Aorta (tissue), 5 donors: ENCODE data around the gene KRTAP10-12. TPM values are rescaled to one million over a fixed set of nuclear protein-coding genes. Genes with fewer than 3 reads are reported as not detected.

ENCODE experiments used
- ATAC-seq: fragments of 200-7000 bp; cut with Tn5 transposase; one replicate; pipeline ENCODE4 v1.9.1; 2022; ENCODE audit warnings: moderate library complexity; ENCODE audit not compliant: low FRiP score
- DNase-seq, 2 donors: peaks; one replicate each; pipeline ENCODE4 v3.0.0-alpha.2; 2020
- H3K27ac ChIP-seq, 2 donors: one replicate each; pipeline ENCODE4 v1.5.1; 2013; ENCODE audit warnings: low read length in 2 of 2, mild to moderate bottlenecking in 2 of 2, moderate library complexity in 2 of 2, control low read depth in 1 of 2, inconsistent platforms in 1 of 2, low read depth in 1 of 2
- H3K27me3 ChIP-seq, 2 donors: one replicate each; pipeline ENCODE4 v1.6.1; 2013; ENCODE audit warnings: control low read depth in 1 of 2, low read length in 1 of 2, mild to moderate bottlenecking in 1 of 2, moderate library complexity in 1 of 2; ENCODE audit not compliant: insufficient read depth in 2 of 2, control insufficient read depth in 1 of 2
- H3K36me3 ChIP-seq, 2 donors: one replicate each; pipeline ENCODE4 v1.6.1; 2013; ENCODE audit warnings: control low read depth in 1 of 2, low read length in 1 of 2, mild to moderate bottlenecking in 1 of 2; ENCODE audit not compliant: insufficient read depth in 2 of 2, control insufficient read depth in 1 of 2
- H3K4me1 ChIP-seq, 2 donors: one replicate each; pipeline ENCODE4 v1.6.1; 2013; ENCODE audit warnings: low read length in 2 of 2, control low read depth in 1 of 2, mild to moderate bottlenecking in 1 of 2, moderate library complexity in 1 of 2; ENCODE audit not compliant: insufficient read depth in 2 of 2, control insufficient read depth in 1 of 2
- H3K4me3 ChIP-seq, 2 donors: one replicate each; pipeline ENCODE4 v1.5.1; 2013; ENCODE audit warnings: low read length in 2 of 2, control low read depth in 1 of 2, mild to moderate bottlenecking in 1 of 2
- H3K9me3 ChIP-seq: one replicate; pipeline ENCODE4 v1.6.1; 2013; ENCODE audit warnings: mild to moderate bottlenecking, low read length; ENCODE audit not compliant: control insufficient read depth
- WGBS, 2 donors: extraction: QIAGEN DNeasy Blood & Tissue Kit; methylation state at CpG; one replicate each; pipeline ENCODE4 v1.1.7; 2013; 5-methylcytosine and 5-hydroxymethylcytosine counted together
- intact Hi-C, 2 donors: fragments of 100-400 bp; cut with DNase I; formaldehyde crosslinking; loops; one replicate each; pipeline versions ENCODE4 v1.14.2 to v1.15.0; 2022
- polyA plus RNA-seq, 2 donors: library from polyadenylated mRNA; stranded (reverse); fragments of 200-250 nt; gene quantifications; one replicate each; pipeline ENCODE4 v1.2.3, GENCODE V29; 2013
- total RNA-seq, 2 donors: library from RNA; stranded (reverse); fragmentation: NEBNext Ultra II Directional; extraction: Animal tissue kit (Norgen Biotek cat#: 25700); gene quantifications; one replicate each; pipeline ENCODE4 v1.2.1, GENCODE V29; 2021
- donor health status: healthy with polysubstance abuse.
- donor health status: Bipolar disorder and iron deficiency.
- donor health status: DM: no; HTN: no; CAD: no.
- donor health status: DM: no; HTN: no; CAD: no.
- donor health status: DM: yes; HTN: yes; CAD: no.

KRTAP10-12 gene
- total and polyA plus RNA-seq, 4 donors = not detected

- H3K4me3 ChIP-seq = no peak overlapping the region
- H3K36me3 ChIP-seq = no peaks in the 10 kb centered on the region
- ATAC-seq = no peak
- intact Hi-C loops = no loop called here
- no peaks in the 10 kb centered on the region for H3K9me3 ChIP-seq
- no peak for DNase-seq
- WGBS, 2 donors = 90 to 92% methylated on average over 7 of the region's 7 CpGs
- no peaks in the 10 kb centered on the region for H3K4me1 ChIP-seq
- no peaks in the 10 kb centered on the region for H3K27me3 ChIP-seq
- H3K27ac ChIP-seq = no peak overlapping the region
Measured at GRCh38 chr21:44730028-44730395, 33.0 kb downstream of the KRTAP10-12 start.

- Histone ChIP-seq H3K27me3 (no peaks in the 10 kb centered on the region), H3K36me3 (no peaks in the 10 kb centered on the region), H3K4me3 (no peak overlapping the region), H3K27ac (no peak overlapping the region), H3K9me3 (no peaks in the 10 kb centered on the region), H3K4me1 (no peaks in the 10 kb centered on the region)
- 72 to 79% methylated on average over 9 of the region's 9 CpGs for WGBS, 2 donors
- no peak for DNase-seq
- intact Hi-C loops = no loop called here
- no peak for ATAC-seq
Measured at GRCh38 chr21:44730951-44731579, 34.1 kb downstream of the KRTAP10-12 start.

GRCh38 chr21:44732263-44732662 lies 35.3 kb downstream of the KRTAP10-12 start:
- Histone ChIP-seq H3K27me3 (no peaks in the 10 kb centered on the region), H3K9me3 (peaks cover 3% of the 10 kb centered on the region), H3K4me1 (no peaks in the 10 kb centered on the region), H3K36me3 (no peaks in the 10 kb centered on the region), H3K4me3 (no peak overlapping the region), H3K27ac (no peak overlapping the region)
- DNase-seq (peak in 1 of 2 donors; percentile 75), ATAC-seq (no peak)
- intact Hi-C loops = no loop called here
- WGBS, 2 donors = 95 to 96% methylated on average over 10 of the region's 10 CpGs

- Histone ChIP-seq H3K27me3 (no peaks in the 10 kb centered on the region), H3K4me3 (no peak overlapping the region), H3K36me3 (no peaks in the 10 kb centered on the region), H3K9me3 (peaks cover 8% of the 10 kb centered on the region), H3K27ac (no peak overlapping the region), H3K4me1 (no peaks in the 10 kb centered on the region)
- peak in 1 of 2 donors; percentile 55 for DNase-seq
- 91 to 93% methylated on average over 11 of the region's 11 CpGs for WGBS, 2 donors
- intact Hi-C loops = no loop called here
- no peak for ATAC-seq
Measured at GRCh38 chr21:44732956-44733355, 36.0 kb downstream of the KRTAP10-12 start.

GRCh38 chr21:44734026-44734745 lies 37.2 kb downstream of the KRTAP10-12 start:
- peak in 1 of 2 donors; percentile 68 for DNase-seq

GRCh38 chr21:44734841-44735240 lies 37.9 kb downstream of the KRTAP10-12 start:
- intact Hi-C loops = no loop called here
- Histone ChIP-seq H3K27ac (no peak overlapping the region), H3K4me3 (no peak overlapping the region), H3K4me1 (no peaks in the 10 kb centered on the region), H3K36me3 (no peaks in the 10 kb centered on the region), H3K9me3 (peaks cover 17% of the 10 kb centered on the region), H3K27me3 (no peaks in the 10 kb centered on the region)
- DNase-seq (peak in 1 of 2 donors; percentile 61), ATAC-seq (no peak)
- 93 to 95% methylated on average over 17 of the region's 17 CpGs for WGBS, 2 donors

More at GRCh38 chr21:44734026-44734745, 37.2 kb downstream of the KRTAP10-12 start:
- Histone ChIP-seq H3K36me3 (no peaks in the 10 kb centered on the region), H3K27ac (no peak overlapping the region), H3K4me1 (no peaks in the 10 kb centered on the region), H3K4me3 (no peak overlapping the region), H3K27me3 (no peaks in the 10 kb centered on the region), H3K9me3 (peaks cover 15% of the 10 kb centered on the region)
- WGBS, 2 donors = 61 to 71% methylated on average over 21 of the region's 21 CpGs
- ATAC-seq = no peak
- intact Hi-C loops = no loop called here

- H3K9me3 ChIP-seq = peaks cover 18% of the 10 kb centered on the region
- H3K4me3 ChIP-seq = no peak overlapping the region
- intact Hi-C loops = no loop called here
- no peaks in the 10 kb centered on the region for H3K27me3 ChIP-seq
- 88 to 89% methylated on average over 6 of the region's 6 CpGs for WGBS, 2 donors
- H3K36me3 ChIP-seq = no peaks in the 10 kb centered on the region
- no peak overlapping the region for H3K27ac ChIP-seq
- no peak for ATAC-seq
- H3K4me1 ChIP-seq = no peaks in the 10 kb centered on the region
- DNase-seq = peak in 1 of 2 donors; percentile 26
Measured at GRCh38 chr21:44735821-44736220, 38.8 kb downstream of the KRTAP10-12 start.

GRCh38 chr21:44736291-44737004 lies 39.5 kb downstream of the KRTAP10-12 start:
- intact Hi-C loops = no loop called here
- DNase-seq = peak in 1 of 2 donors; percentile 57
- no peak overlapping the region for H3K27ac ChIP-seq
- H3K36me3 ChIP-seq = no peaks in the 10 kb centered on the region
- no peaks in the 10 kb centered on the region for H3K27me3 ChIP-seq
- no peak for ATAC-seq
- no peak overlapping the region for H3K4me3 ChIP-seq
- no peaks in the 10 kb centered on the region for H3K4me1 ChIP-seq
- 89 to 91% methylated on average over 8 of the region's 8 CpGs for WGBS, 2 donors
- peaks cover 18% of the 10 kb centered on the region for H3K9me3 ChIP-seq
